GM19099 (cell line): Measurements from ENCODE around the gene URM1.

Experiments
- POLR2A ChIP-seq: IDR thresholded peaks from 3 replicates; pipeline ENCODE4 v1.6.1; 2011; ENCODE audit warnings: low read depth; ENCODE audit not compliant: insufficient read length; ENCODE audit errors: extremely low read depth

URM1 gene

GRCh38 chr9:128391956-128392301 is 20.8 kb downstream of the URM1 start:
- no peak for TF ChIP-seq POLR2A

- TF ChIP-seq POLR2A = no peak
These were observed 21.3 kb downstream of the URM1 start for GRCh38 chr9:128392302-128393144.

- no peak for TF ChIP-seq POLR2A
These were observed 22.1 kb downstream of the URM1 start for GRCh38 chr9:128393145-128393775.

GRCh38 chr9:128393970-128394369 is 22.8 kb downstream of the URM1 start:
- no peak for TF ChIP-seq POLR2A

GRCh38 chr9:128394379-128395168 is 23.4 kb downstream of the URM1 start:
- no peak for TF ChIP-seq POLR2A

- no peak for TF ChIP-seq POLR2A
These were observed 25.9 kb downstream of the URM1 start for GRCh38 chr9:128396970-128397613.

- TF ChIP-seq POLR2A = no peak
These were observed 26.7 kb downstream of the URM1 start for GRCh38 chr9:128397831-128398230.

GRCh38 chr9:128399861-128400260 is 28.7 kb downstream of the URM1 start:
- TF ChIP-seq POLR2A = no peak

GRCh38 chr9:128404560-128404959 is 33.4 kb downstream of the URM1 start:
- no peak for TF ChIP-seq POLR2A

GRCh38 chr9:128405077-128405779 is 34.1 kb downstream of the URM1 start:
- no peak for TF ChIP-seq POLR2A

GRCh38 chr9:128405780-128406171 is 34.6 kb downstream of the URM1 start:
- TF ChIP-seq POLR2A = no peak

- no peak for TF ChIP-seq POLR2A
These were observed 35.7 kb downstream of the URM1 start for GRCh38 chr9:128406848-128407391.

- TF ChIP-seq POLR2A = no peak
These were observed 37.8 kb downstream of the URM1 start for GRCh38 chr9:128408963-128409431.

GRCh38 chr9:128409450-128409849 is 38.3 kb downstream of the URM1 start:
- TF ChIP-seq POLR2A = no peak
